ENCODE measurements around the gene SULT2B1.
"Not testable (repeated sequence)": the region's sequence is repeated elsewhere in the genome, so short reads cannot be mapped to it uniquely, and the experiment has no call there.

Gene SULT2B1

DNA sequence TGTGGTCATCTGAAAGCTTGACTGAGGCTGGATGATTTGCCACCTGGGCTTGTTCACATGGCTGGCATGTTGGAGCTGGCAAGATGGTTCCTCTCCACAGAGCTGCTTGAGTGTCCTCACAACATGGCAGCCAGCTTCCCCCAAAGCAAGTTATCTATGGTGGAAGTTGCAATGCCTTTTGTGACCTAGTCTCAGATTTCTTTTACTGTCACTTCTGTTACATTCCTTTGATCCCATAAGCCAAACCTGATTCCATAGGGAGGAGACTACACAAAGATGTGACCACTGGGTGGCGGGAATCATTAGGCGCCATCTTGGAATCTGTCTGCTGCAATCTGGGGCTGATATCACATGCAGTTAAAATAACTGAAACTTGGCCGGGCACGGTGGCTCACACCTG, 22.8 kb upstream of the SULT2B1 start:
- DNase-seq (ENCODE audit: low read depth), result no peak

GRCh38 chr19:48530066-48530720, 21.8 kb upstream of the SULT2B1 start:
- no peak for DNase-seq (ENCODE audit: low read depth)

GRCh38 chr19:48530770-48531169, 21.2 kb upstream of the SULT2B1 start:
- DNase-seq (ENCODE audit: low read depth), result no peak

DNA sequence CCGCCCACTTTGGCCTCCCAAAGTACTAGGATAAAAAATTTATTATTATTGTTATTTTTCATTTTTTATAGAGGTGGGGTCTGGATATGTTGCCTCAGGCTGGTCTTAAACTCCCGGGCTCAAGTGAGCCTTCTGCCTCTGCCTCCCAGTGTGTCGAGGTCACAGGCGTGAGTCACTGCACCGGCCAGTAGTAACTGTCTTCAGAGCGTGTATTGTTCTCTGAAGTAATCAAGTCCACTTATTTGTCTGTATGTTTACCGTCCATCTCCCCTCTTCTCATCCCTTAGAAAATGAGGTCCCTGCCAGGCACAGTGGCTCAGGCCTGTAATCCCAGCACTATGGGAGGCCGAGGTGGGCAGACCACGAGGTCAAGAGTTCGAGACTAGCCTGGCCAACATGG, 18.2 kb upstream of the SULT2B1 start:
- DNase-seq (ENCODE audit: low read depth), result no peak

GRCh38 chr19:48537541-48537940, 14.4 kb upstream of the SULT2B1 start:
- no peak for DNase-seq (ENCODE audit: low read depth)

- DNase-seq (ENCODE audit: low read depth), result not testable (repeated sequence)
Observed at GRCh38 chr19:48538057-48538456, 13.9 kb upstream of the SULT2B1 start.

- DNase-seq (ENCODE audit: low read depth), result no peak
Observed at GRCh38 chr19:48539503-48540096, 12.4 kb upstream of the SULT2B1 start.

GRCh38 chr19:48540110-48540509, 11.9 kb upstream of the SULT2B1 start:
- no peak for DNase-seq (ENCODE audit: low read depth)

DNA sequence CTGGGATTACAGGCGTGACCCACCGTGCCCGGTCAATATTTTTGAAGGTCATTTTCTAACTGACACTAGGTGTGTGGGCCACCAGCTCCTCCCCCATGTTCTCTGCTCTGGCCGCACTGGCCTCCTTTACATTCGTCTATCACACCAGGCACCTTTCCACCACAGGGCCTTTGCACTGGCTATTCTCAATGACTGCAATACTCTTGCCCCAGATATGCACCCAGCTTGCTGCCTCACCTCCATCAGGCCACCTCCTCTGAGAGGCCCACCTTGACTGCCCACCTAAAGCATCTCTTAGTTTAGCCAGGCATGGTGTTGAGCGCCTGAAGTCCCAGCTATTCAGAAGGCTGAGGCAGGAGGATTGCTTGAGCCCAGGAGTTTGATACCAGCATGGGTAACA, 10.2 kb upstream of the SULT2B1 start:
- no peak for DNase-seq (ENCODE audit: low read depth)

- no peak for DNase-seq (ENCODE audit: low read depth)
Observed at GRCh38 chr19:48543121-48543710, 8.8 kb upstream of the SULT2B1 start.

GRCh38 chr19:48544856-48545750, 6.9 kb upstream of the SULT2B1 start:
- DNase-seq (ENCODE audit: low read depth), result no peak

DNA sequence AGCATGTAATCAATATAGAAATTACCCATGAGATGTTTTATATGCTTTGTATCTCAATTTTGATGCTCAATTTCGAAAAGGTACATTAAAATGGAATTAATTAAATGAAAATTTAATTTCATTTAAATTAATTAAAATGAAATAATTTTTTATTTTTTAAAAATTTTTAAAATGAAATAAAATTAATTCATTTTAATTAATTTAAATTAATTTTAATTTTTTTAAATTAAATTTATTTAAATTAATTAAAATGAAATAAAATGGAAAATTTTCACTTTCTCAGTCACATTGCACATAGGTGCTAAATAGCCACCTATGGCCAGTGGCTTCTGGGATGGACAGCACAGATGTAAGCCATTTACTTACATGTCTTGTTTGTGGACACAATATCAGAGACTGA, 4.2 kb upstream of the SULT2B1 start:
- no peak for DNase-seq (ENCODE audit: low read depth)

GRCh38 chr19:48548253-48548911, 3.6 kb upstream of the SULT2B1 start:
- DNase-seq (ENCODE audit: low read depth), result no peak

GRCh38 chr19:48549380-48549779, 2.6 kb upstream of the SULT2B1 start:
- no peak for DNase-seq (ENCODE audit: low read depth)

DNA sequence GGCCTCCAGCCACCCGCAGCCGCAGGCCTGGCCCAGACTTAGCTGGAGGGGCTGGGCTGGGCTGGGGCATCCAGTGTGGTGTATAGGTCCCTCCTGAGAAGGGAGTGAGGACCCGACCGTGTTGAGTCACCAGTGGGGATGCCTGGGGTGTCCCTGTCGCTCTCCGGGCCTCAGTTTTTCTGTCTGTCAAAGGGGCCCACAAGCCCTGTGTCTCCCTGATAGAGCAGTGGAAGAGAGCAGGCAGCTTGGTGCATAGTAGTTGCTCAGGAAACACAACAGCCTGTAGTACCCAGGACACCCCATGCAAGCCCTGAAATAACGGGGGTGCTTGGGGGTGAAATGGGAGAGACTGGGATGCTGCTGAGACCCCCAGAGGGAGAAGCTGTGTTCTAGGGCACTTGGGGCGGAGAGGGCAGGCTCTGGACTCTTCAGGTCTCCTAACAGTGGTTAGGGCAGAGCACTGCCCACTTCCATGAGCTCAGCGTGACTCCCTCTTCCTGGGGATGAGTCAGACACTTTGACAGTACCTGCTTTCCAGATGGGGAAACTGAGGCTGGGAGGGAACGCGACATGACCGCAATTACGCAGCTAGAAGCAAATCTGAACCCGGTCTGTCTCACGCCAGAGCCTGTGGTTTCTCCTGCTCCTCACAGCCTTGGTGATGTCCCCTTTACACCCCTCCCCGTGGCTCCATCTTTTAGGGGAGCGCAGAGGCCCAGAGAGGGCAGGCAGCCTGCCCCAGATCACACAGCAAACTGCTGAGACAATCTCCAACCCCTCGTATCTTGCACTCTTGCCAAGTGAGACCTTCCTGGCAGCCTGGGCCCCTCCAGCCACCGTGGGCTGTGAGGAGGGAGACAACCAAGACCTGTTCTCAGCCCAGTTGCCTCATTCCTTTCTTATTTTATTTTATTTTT, 692 bp downstream of the SULT2B1 start:
- DNase-seq (ENCODE audit: low read depth), result no peak

GRCh38 chr19:48553676-48554384, 1.9 kb downstream of the SULT2B1 start:
- no peak for DNase-seq (ENCODE audit: low read depth)

GRCh38 chr19:48554385-48555091, 2.6 kb downstream of the SULT2B1 start:
- no peak for DNase-seq (ENCODE audit: low read depth)

GRCh38 chr19:48556163-48556562, 4.2 kb downstream of the SULT2B1 start:
- no peak for DNase-seq (ENCODE audit: low read depth)

DNA sequence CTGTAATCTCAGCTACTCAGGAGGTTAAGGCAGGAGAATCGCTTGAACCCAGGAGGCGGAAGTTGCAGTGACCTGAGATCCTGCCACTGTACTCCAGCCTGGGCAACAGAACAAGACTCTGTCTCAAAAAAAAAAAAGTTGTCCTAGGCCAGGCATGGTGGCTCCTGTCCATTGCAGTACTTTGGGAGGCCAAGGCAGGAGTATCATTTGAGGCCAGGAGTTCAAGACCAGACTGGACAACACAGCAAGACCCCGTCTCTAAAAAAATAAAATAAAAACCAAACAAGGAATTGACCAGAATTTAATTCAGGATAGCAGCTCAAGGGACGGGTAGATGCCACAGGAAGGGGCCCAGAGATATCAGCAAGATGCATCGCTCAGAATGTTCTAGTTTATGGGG, 4.9 kb downstream of the SULT2B1 start:
- DNase-seq (ENCODE audit: low read depth), result no peak
